ENCODE results near the gene RNF224. TPM values are rescaled to one million over a fixed set of nuclear protein-coding genes. Genes with fewer than 3 reads are reported as not detected.

The RNF224 gene
- total RNA-seq (2014; rRNA removed; shearing (Covaris generic)): 0.63 TPM in 1 of 2 replicates, not detected in the other
- not detected in 2 replicates for polyA plus RNA-seq (2016; fragmentation: Nextera tagmentation; extraction: Ambion mirVana)
- long read RNA-seq: 0 reads

- Histone ChIP-seq H3K79me2 (replicated peaks; ENCODE audit: insufficient read depth) (no peaks in the 10 kb centered on the region), H3K36me3 (ENCODE audit: insufficient read depth) (no peaks in the 10 kb centered on the region), H3F3A (replicated peaks; ENCODE audit: low read depth) (0 out of 2 replicates have a peak, but pooled peaks cover 6% of the 10 kb centered on the region), H2AFZ (no peak within 1 kb of the TSS), H3K4me3 (no peak within 1 kb of the TSS), H3K27me3 (ENCODE audit: insufficient read depth) (peaks cover 9% of the 10 kb centered on the region; the same call in 1 of the 2 replicates), H3K27ac (ENCODE audit: low read depth) (no peak within 1 kb of the TSS), H4K20me1 (replicated peaks; ENCODE audit: insufficient read depth) (no peaks in the 10 kb centered on the region), H3K9me2 (ENCODE audit: insufficient read depth) (no peaks in the 10 kb centered on the region), H3K4me2 (peak within 1 kb of the TSS; percentile 66; the same call in 1 of the 2 replicates), H3K4me1 (ENCODE audit: insufficient read depth) (no peaks in the 10 kb centered on the region; the same call in 1 of the 2 replicates)
- no peak within 1 kb of the TSS for H3K27ac Mint-ChIP-seq
- H3K4me3 Mint-ChIP-seq: no peak within 1 kb of the TSS
- peak; percentile 93 for DNase-seq (ENCODE audit: low spot score)
- H3K9me3 Mint-ChIP-seq: no peaks in the 10 kb centered on the region
- TF ChIP-seq CTCF (conservative IDR thresholded peaks at IDR 0.05; ENCODE audit: low read depth in 2 of 2): peak; percentile 87 to 98
- TF ChIP-seq POLR2AphosphoS5 (IDR thresholded peaks at IDR 0.05; ENCODE audit: low read depth): no peak
- H3K36me3 Mint-ChIP-seq (ENCODE audit: low read depth): no peaks in the 10 kb centered on the region
- ATAC-seq: peak; percentile 62
- H3K27me3 Mint-ChIP-seq (ENCODE audit: insufficient read depth, low read depth, poor library complexity): peaks cover 3% of the 10 kb centered on the region
- peaks cover 2% of the 10 kb centered on the region; the same call in 2 of the 3 replicates for H3K4me1 Mint-ChIP-seq
Observed at GRCh38 chr9:137227054-137227852, at the start of gene RNF224. Gene RNF224 (plus strand): TSS chr9:137227502. CDS start chr9:137228336, 834 bp downstream.

- no peaks in the 10 kb centered on the region for H3K9me2 ChIP-seq (ENCODE audit: insufficient read depth)
- no peak overlapping the region for H2AFZ ChIP-seq
- no peak overlapping the region for H3K4me2 ChIP-seq
- Mint-ChIP-seq H3K9me3 (no peaks in the 10 kb centered on the region), H3K27me3 (ENCODE audit: insufficient read depth, low read depth, poor library complexity) (peaks cover 6% of the 10 kb centered on the region), H3K4me3 (no peak overlapping the region), H3K27ac (no peak overlapping the region), H3K4me1 (no peaks in the 10 kb centered on the region; the same call in 1 of the 3 replicates), H3K36me3 (ENCODE audit: low read depth) (peaks cover 16% of the 10 kb centered on the region)
- DNase-seq (ENCODE audit: low spot score): no peak
- no peaks in the 10 kb centered on the region for H3K79me2 ChIP-seq (replicated peaks; ENCODE audit: insufficient read depth)
- no peaks in the 10 kb centered on the region for H4K20me1 ChIP-seq (replicated peaks; ENCODE audit: insufficient read depth)
- H3K27me3 ChIP-seq (ENCODE audit: insufficient read depth): no peaks in the 10 kb centered on the region
- no peak overlapping the region for H3K4me3 ChIP-seq
- no peak overlapping the region for H3K27ac ChIP-seq (ENCODE audit: low read depth)
- ATAC-seq: no peak
- H3F3A ChIP-seq (replicated peaks; ENCODE audit: low read depth): peaks cover 7% of the 10 kb centered on the region; the same call in 1 of the 2 replicates
- no peaks in the 10 kb centered on the region for H3K36me3 ChIP-seq (ENCODE audit: insufficient read depth)
- no peaks in the 10 kb centered on the region for H3K4me1 ChIP-seq (ENCODE audit: insufficient read depth)
- TF ChIP-seq ZNF462 (CRISPR knock-in tag; IDR thresholded peaks at IDR 0.05) (no peak), CREB1 (CRISPR knock-in tag; IDR thresholded peaks at IDR 0.05; ENCODE audit: low read depth) (no peak), JUNB (IDR thresholded peaks at IDR 0.05; ENCODE audit: unreplicated experiment) (no peak), ZNF114 (CRISPR knock-in tag; IDR thresholded peaks at IDR 0.05) (no peak), ZNF331 (CRISPR knock-in tag; IDR thresholded peaks at IDR 0.05; ENCODE audit: low read depth) (no peak), EZH2phosphoT487 (IDR thresholded peaks at IDR 0.05; ENCODE audit: unreplicated experiment) (no peak), EZH2 (IDR thresholded peaks at IDR 0.05; ENCODE audit: low read depth, unreplicated experiment) (no peak)
Observed at GRCh38 chr9:137178201-137178938, 48.9 kb upstream of the RNF224 start.
